Ureter (tissue), 1 donor: ENCODE results near the gene SH3GLB1. TPM values are rescaled to one million over a fixed set of nuclear protein-coding genes. Genes with fewer than 3 reads are reported as not detected.
A peak's percentile ranks its signal among the peaks of the same experiment; 100 is the strongest.

Experiments used
- DNase-seq: peaks from one replicate; pipeline ENCODE4 v3.0.0-alpha.2; 2020; ENCODE audit warnings: low spot score
- total RNA-seq: library from RNA; stranded (reverse); gene quantifications from one replicate; pipeline ENCODE4 v1.2.4, GENCODE V29; 2023
- donor health status: DM: yes; HTN: yes; CAD: no.

The SH3GLB1 gene
- total RNA-seq, 1 donor from 2014 or later = 101 TPM

DNA sequence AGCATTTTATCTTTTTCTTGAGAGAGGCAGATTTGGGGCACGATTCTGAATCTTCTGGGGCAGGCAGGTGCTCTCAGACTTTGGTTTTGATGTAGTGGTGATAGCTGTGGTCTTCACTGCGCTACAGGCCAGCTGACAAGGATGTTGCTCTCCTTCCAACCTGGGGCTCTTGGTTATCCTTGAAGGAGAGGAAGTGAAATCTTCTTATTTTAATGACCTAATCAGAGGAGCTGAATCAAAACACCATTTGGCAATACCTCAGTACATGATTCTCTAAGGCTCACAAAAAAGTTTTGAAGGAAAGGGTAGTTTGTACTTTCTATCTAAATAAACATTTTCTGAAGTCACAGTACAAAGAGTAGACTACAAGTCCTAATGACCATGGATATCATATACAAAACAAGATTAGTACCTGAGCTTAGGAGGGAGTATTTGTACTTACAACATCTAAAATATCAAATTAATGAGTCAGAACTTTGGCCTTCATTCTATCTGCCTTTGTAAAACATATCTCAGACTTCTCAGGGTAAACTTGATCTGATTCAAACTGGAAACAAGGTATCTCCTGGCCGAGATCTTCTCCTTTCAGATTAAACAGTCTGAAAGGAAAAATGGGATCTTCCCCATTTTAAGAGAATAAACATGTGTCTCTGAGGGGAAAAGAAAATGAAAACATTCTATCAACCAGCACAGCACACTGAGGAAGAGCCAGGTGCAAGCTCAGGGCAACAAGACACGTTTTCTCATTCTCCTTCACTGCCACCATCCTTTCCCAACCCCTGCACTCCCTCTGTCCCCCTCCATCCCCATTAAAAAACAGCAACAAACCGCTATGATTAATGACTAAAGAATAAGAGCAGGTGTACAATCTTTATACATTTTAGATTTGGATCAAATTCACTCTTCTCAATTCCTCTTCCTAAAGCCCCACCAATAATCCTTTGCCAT, 69.2 kb downstream of the SH3GLB1 start:
- no peak for DNase-seq

- DNase-seq = peak; percentile 52
These were observed 70.2 kb downstream of the SH3GLB1 start for GRCh38 chr1:86774305-86775295.

DNA sequence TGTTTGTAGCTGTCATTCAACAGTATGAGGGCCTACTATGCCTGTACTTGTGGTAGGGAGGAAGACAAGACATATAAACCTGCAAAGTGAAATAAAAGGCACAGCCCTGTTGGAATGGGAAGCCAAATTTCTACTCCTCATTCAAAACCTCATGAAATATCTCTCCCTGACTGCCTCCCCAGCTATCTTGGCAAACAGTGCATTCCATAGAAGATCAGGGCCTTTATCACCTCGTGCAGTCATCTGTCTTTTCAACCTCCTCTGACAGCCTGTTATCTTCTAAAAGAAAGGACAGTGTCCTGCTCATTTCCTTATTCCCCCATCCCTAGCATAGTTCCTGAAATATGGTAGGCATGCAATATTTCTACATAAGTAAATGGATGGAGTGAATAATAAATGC, 71.0 kb downstream of the SH3GLB1 start:
- DNase-seq = no peak

- DNase-seq = no peak
These were observed 71.7 kb downstream of the SH3GLB1 start for GRCh38 chr1:86776108-86776507.

DNA sequence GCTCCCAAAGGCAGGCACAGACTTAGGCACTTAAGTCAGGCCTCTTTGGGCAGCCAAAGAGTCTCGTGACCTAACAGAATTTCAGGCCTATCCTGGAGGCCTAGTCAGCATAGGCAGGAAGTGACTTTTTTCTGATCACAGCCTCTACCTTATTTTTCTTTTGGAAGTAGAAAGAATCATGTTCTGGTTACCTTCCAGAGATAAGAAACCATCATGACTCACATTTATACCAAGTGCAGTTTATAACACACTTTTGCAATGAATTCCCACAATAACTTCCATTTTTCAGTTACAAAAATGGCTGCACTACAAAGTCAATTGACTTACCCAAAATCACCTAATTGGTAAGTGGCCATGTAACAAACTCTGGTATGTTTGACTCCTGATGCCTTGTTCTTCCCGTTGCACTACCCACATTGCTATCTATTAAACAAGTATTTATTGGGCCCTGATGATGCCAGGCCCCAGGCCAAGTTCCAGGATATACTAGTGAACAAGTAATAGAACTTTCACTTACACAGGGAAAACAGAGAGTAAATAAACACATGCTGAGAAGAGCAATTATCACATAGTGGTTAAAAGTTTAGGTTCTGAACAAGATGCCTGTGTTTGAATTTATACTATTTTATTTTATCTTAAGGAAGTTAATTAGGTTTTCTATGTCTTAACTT, 74.3 kb downstream of the SH3GLB1 start:
- DNase-seq = no peak

DNA sequence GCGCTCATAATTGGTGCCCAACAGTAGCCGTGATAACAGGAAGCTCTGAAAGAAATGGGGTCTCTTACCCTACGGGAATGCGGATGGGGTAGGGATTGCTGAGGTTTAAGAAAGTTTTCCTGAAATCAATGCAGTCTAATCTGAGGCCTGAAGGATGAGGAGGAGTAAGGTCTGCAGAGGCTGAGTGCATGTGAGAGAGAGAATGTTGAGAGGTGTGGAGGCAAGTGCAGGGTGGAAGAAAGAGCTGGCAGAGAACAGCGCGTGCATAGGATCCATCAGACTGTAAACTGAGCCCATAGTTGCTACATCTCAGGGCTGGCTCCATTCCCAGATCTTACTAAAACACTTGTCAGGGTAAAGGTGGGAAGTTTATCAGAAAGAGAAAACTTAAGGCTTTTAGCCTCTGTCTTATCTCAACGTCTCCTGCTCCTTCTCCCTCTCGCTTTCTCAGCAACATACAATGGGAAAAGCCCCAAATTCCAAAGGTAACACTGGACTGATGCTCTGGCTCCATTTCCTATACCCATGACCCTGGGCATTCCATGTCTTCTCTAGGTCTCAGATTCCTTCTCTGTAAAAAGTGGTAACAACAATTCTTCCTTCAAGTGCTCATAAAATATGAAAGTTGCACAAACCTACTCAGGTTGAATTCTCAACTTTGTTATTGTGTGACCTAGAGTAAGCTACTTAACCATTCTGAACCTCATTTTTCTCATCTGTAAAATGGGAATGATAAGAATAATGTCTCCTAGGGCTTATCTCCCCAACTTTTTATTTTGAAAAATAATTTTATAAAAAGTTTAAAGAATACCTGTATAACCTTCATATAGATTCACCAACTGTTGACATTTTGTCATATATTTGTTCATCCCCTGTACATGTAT, 75.2 kb downstream of the SH3GLB1 start:
- no peak for DNase-seq

GRCh38 chr1:86782482-86782881, 78.1 kb downstream of the SH3GLB1 start:
- no peak for DNase-seq

DNA sequence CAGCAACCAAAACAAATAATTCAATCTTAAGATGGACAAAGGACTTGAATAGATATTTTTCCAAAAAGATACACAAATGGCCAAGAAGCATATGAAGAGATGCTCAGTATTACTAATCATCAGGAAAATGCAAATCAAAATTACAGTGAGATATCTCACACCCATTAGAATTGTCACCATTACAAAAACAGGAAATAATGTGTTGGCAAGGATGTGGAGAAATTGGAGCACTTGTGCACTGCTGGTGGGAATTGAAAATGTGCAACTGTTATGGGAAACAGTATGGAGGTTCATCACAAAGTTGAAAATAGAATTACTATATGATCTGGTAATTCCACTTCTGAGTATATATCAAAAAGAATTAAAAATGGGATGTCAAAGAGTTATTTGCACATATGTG, 83.2 kb downstream of the SH3GLB1 start:
- no peak for DNase-seq

DNA sequence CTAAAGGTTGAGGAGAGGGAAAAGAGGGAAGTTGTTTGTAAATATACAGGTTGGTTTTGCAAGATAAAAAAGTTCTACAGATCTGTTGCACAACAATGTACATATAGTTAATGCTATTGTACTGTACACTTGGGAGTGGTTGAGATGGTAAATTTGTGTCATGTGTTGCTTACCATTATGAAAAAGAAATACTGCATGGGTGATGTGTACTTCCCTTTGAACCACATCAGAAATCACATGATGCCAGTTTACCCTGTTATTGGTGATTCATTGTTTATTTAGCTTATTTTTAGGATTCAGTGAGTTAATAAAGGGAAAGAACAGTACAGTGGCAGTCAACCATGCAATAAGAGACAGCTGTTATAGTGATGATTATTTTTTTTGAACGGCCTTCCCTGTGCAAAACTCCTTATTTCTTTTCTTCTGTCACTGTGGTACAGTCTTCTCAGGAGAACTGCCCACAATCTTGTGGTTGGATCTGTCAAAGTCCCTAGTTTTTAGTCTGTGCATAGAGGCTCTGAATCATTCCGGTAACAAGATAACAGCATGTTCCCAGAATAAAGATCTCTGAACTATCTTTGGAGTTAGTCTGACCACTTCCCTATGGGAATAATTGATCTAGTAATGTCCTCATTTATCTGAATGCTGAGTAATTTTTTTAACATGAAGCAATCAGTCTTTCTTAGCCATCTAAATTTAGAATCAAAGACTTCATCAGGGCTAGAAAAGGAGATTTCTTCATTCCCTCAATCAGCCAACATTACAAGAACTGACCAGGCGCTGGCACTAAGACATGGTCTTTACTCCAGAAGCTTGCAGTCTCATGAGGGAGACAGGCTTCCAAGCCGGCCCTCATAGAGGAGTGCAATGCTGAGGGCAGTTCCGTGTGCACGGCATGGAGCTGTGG, 84.2 kb downstream of the SH3GLB1 start:
- no peak for DNase-seq

DNA sequence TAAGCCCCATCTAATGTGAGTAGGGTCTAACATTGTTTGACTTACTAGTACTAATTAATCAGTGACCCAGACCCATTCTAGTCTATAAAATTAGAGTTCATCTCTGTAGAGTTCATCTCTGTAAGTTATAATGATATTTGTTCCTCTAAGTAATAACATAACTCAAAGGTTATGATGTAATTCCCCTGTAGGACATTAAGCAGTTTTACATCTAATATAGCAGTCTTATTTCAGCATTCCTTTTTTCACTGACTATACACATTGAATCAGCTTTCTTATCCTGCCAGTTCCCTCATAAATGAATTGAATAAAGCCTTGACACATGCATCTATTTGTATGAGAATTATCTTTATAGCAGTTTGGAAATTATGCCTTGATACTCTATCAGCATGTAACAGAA, 90.9 kb downstream of the SH3GLB1 start:
- no peak for DNase-seq

Other genes with a start within 250 kb of the SH3GLB1 start
- gene CLCA1, start 235.6 kb upstream of the SH3GLB1 start, total RNA-seq = 0.18 TPM
- gene CLCA4, start 157.5 kb upstream of the SH3GLB1 start, total RNA-seq = 0.86 TPM
- gene SELENOF, start 209.6 kb downstream of the SH3GLB1 start, total RNA-seq = 192 TPM
- 25.6 TPM for gene HS2ST1, start 210.1 kb downstream of the SH3GLB1 start, total RNA-seq